ENCODE measurements around the gene SYNE1. TPM values are rescaled to one million over a fixed set of nuclear protein-coding genes. Genes with fewer than 3 reads are reported as not detected.

Gene SYNE1
- total RNA-seq, 4 donors from 2014 or later = 29.1 to 51.5 (median 45.6) TPM

DNA sequence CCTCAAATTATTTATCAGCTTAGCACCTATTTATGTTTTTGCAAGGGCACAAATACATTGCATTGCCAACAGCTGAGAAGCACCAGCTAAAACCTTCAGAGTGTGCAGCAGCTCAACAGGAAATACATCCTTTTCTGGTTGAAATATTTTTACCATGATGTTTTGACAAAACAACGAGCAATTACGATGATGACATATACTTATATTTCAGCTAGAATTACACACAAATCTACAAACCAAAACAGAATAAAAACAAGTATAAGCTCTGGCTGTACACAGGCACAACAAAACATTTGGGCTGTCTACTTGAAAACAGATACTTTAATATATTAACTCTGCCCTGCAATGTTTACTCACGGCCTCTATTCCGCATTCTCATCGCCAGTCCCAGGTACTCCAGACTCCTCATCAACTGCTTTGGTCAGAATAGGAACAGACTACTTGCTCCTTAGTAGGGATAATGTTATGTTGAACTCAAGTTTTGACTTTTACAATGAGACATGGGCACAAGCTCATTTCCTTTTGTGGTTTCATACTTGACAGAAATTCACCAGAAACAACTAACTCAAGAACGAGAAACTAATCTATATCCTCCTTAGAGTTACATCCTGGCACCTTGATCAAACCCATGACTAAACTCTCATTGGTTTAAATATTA is 452.1 kb downstream of the SYNE1 start:
- H3K36me3 ChIP-seq = peaks cover 0 to 8% of the 10 kb centered on the region in 2 donors
- intact Hi-C loops (cut with DNase I; ENCODE audit: low total_unique reads) (no loop called here), in situ Hi-C loops (cut with MboI; ENCODE audit: low sequenced_read_pairs in 4 of 4) (no loop called here)
- no peaks in the 10 kb centered on the region for H3K27me3 ChIP-seq
- H3K4me1 ChIP-seq = peaks cover 0 to 8% of the 10 kb centered on the region in 2 donors
- H3K4me3 ChIP-seq = no peak overlapping the region
- ATAC-seq (peak in 1 of 2 donors; percentile 34), DNase-seq (no peak)
- no peak for TF ChIP-seq POLR2A (IDR thresholded peaks at IDR 0.05)
- TF ChIP-seq, protein P1, sequence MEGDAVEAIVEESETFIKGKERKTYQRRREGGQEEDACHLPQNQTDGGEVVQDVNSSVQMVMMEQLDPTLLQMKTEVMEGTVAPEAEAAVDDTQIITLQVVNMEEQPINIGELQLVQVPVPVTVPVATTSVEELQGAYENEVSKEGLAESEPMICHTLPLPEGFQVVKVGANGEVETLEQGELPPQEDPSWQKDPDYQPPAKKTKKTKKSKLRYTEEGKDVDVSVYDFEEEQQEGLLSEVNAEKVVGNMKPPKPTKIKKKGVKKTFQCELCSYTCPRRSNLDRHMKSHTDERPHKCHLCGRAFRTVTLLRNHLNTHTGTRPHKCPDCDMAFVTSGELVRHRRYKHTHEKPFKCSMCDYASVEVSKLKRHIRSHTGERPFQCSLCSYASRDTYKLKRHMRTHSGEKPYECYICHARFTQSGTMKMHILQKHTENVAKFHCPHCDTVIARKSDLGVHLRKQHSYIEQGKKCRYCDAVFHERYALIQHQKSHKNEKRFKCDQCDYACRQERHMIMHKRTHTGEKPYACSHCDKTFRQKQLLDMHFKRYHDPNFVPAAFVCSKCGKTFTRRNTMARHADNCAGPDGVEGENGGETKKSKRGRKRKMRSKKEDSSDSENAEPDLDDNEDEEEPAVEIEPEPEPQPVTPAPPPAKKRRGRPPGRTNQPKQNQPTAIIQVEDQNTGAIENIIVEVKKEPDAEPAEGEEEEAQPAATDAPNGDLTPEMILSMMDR (IDR thresholded peaks at IDR 0.05 in 4 of 5, conservative IDR thresholded peaks at IDR 0.05 in 1 of 5) = no peak
- no peaks in the 10 kb centered on the region for H3K9me3 ChIP-seq
- peak overlapping the region in 1 of 4 donors; percentile 33 for H3K27ac ChIP-seq

DNA sequence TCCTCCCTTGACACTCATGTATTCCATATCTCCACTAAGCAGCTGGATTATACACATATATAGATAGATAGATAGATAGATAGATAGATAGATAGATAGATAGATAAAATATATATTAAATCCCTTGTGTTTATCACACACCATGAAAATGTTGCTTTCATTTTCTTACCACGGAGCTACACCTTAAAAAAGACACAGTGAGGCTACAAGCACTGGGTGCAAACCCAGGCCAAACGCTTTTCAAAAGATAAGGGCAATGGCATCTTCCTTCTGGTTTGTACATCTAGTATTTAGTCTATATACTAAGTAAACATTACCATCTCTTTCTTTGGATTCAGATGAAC is 452.6 kb downstream of the SYNE1 start:
- peaks cover 0 to 8% of the 10 kb centered on the region in 2 donors for H3K36me3 ChIP-seq
- ATAC-seq (no peak), DNase-seq (no peak)
- no peaks in the 10 kb centered on the region for H3K9me3 ChIP-seq
- in situ Hi-C loops (cut with MboI; ENCODE audit: low sequenced_read_pairs in 4 of 4) = no loop called here
- H3K4me3 ChIP-seq = no peak overlapping the region
- H3K27me3 ChIP-seq = no peaks in the 10 kb centered on the region
- peaks cover 0 to 8% of the 10 kb centered on the region in 2 donors for H3K4me1 ChIP-seq
- TF ChIP-seq, protein P1 (IDR thresholded peaks at IDR 0.05 in 4 of 5, conservative IDR thresholded peaks at IDR 0.05 in 1 of 5) = no peak
- no peak for TF ChIP-seq POLR2A (IDR thresholded peaks at IDR 0.05)
- peak overlapping the region in 1 of 4 donors; percentile 33 for H3K27ac ChIP-seq
- intact Hi-C loops (cut with DNase I; ENCODE audit: low total_unique reads) = no loop called here

DNA sequence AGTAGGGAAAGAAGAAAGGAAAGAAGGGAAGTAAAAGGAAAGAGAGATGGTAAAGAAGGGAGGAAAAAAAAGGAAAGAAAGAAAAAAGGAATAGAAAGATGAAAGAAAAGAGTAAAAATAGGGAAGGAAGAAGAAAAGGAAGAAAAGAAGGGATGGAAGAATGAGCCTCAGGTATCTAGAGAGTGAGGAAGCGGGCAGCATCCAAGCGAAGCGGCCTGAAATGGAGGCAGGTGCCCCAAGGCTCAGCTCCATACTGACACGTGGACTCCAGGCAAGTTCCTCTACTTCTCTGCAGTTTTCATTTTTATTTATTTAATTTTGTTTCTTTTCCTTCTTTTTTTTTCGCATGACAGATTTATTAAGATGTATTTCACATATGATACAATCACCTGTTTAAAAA is 456.6 kb downstream of the SYNE1 start:
- Histone ChIP-seq H3K27ac (no peak overlapping the region), H3K4me1 (peaks cover 0 to 11% of the 10 kb centered on the region in 2 donors), H3K9me3 (no peaks in the 10 kb centered on the region), H3K36me3 (no peaks in the 10 kb centered on the region), H3K27me3 (no peaks in the 10 kb centered on the region), H3K4me3 (no peak overlapping the region)
- intact Hi-C loops (cut with DNase I; ENCODE audit: low total_unique reads) (no loop called here), in situ Hi-C loops (cut with MboI; ENCODE audit: low sequenced_read_pairs in 4 of 4) (no loop called here)
- ATAC-seq (no peak), DNase-seq (no peak)
- TF ChIP-seq POLR2A (IDR thresholded peaks at IDR 0.05) = no peak
- TF ChIP-seq, protein P1 (IDR thresholded peaks at IDR 0.05 in 4 of 5, conservative IDR thresholded peaks at IDR 0.05 in 1 of 5) = no peak

GRCh38 chr6:152176268-152176667 is 460.9 kb downstream of the SYNE1 start:
- in situ Hi-C loops (cut with MboI; ENCODE audit: low sequenced_read_pairs in 4 of 4) (no loop called here), intact Hi-C loops (cut with DNase I; ENCODE audit: low total_unique reads) (no loop called here)
- Histone ChIP-seq H3K4me3 (no peak overlapping the region), H3K9me3 (no peaks in the 10 kb centered on the region), H3K36me3 (no peaks in the 10 kb centered on the region), H3K27me3 (no peaks in the 10 kb centered on the region), H3K27ac (peak overlapping the region; percentile 54 to 95 (median 78)), H3K4me1 (peaks cover 30 to 31% of the 10 kb centered on the region in 2 donors)
- DNase-seq (no peak), ATAC-seq (no peak)
- no peak for TF ChIP-seq POLR2A (IDR thresholded peaks at IDR 0.05)
- TF ChIP-seq, protein P1 (IDR thresholded peaks at IDR 0.05 in 4 of 5, conservative IDR thresholded peaks at IDR 0.05 in 1 of 5) = no peak
